T-helper 2 cell treated with Interferon-gamma antibody and Interleukin-4, amounts not matched to agents 5 μg/mL and 100 μg/mL, for 36 hours (primary cell): ENCODE results near the gene PROSER3.

Source experiments
- DNase-seq: peaks from one replicate; pipeline ENCODE4 v3.0.0; 2021; ENCODE audit warnings: low spot score
- H3K27ac Mint-ChIP-seq: one replicate; pipeline ENCODE4 v1.8.0; 2021; ENCODE audit warnings: mild to moderate bottlenecking, mixed read lengths
- H3K27me3 Mint-ChIP-seq: one replicate; pipeline ENCODE4 v1.8.0; 2021; ENCODE audit warnings: low read depth, mixed read lengths
- H3K36me3 Mint-ChIP-seq: one replicate; pipeline ENCODE4 v1.8.0; 2021; ENCODE audit warnings: low read depth, mixed read lengths
- H3K4me1 Mint-ChIP-seq: one replicate; pipeline ENCODE4 v1.8.0; 2021; ENCODE audit warnings: low read depth, mixed read lengths
- H3K4me3 Mint-ChIP-seq: one replicate; pipeline ENCODE4 v1.8.0; 2022; ENCODE audit warnings: mild to moderate bottlenecking, moderate library complexity, mixed read lengths
- H3K9me3 Mint-ChIP-seq: one replicate; pipeline ENCODE4 v1.8.0; 2021; ENCODE audit warnings: mixed read lengths

The PROSER3 gene

GRCh38 chr19:35750167-35750566 lies 7.8 kb upstream of the PROSER3 start:
- H3K4me3 Mint-ChIP-seq: peak overlapping the region; percentile 43
- H3K9me3 Mint-ChIP-seq: no peaks in the 10 kb centered on the region
- H3K27ac Mint-ChIP-seq: no peak overlapping the region
- H3K4me1 Mint-ChIP-seq: peaks cover 24% of the 10 kb centered on the region
- peaks cover 14% of the 10 kb centered on the region for H3K36me3 Mint-ChIP-seq
- DNase-seq: no peak
- no peaks in the 10 kb centered on the region for H3K27me3 Mint-ChIP-seq

- Mint-ChIP-seq H3K4me3 (no peak overlapping the region), H3K27me3 (no peaks in the 10 kb centered on the region), H3K36me3 (peaks cover 12% of the 10 kb centered on the region), H3K9me3 (no peaks in the 10 kb centered on the region), H3K4me1 (peaks cover 23% of the 10 kb centered on the region), H3K27ac (no peak overlapping the region)
- no peak for DNase-seq
These were observed 5.9 kb upstream of the PROSER3 start for GRCh38 chr19:35751839-35752745.

- no peak for DNase-seq
- peaks cover 11% of the 10 kb centered on the region for H3K36me3 Mint-ChIP-seq
- no peak overlapping the region for H3K4me3 Mint-ChIP-seq
- H3K27ac Mint-ChIP-seq: no peak overlapping the region
- no peaks in the 10 kb centered on the region for H3K9me3 Mint-ChIP-seq
- H3K27me3 Mint-ChIP-seq: no peaks in the 10 kb centered on the region
- H3K4me1 Mint-ChIP-seq: peaks cover 20% of the 10 kb centered on the region
These were observed 5.1 kb upstream of the PROSER3 start for GRCh38 chr19:35752746-35753350.

GRCh38 chr19:35753634-35754369 lies 4.2 kb upstream of the PROSER3 start:
- DNase-seq: no peak
- Mint-ChIP-seq H3K27me3 (no peaks in the 10 kb centered on the region), H3K9me3 (no peaks in the 10 kb centered on the region), H3K4me3 (no peak overlapping the region), H3K4me1 (peaks cover 19% of the 10 kb centered on the region), H3K27ac (no peak overlapping the region), H3K36me3 (peaks cover 8% of the 10 kb centered on the region)

GRCh38 chr19:35754370-35755130 lies 3.4 kb upstream of the PROSER3 start:
- H3K4me3 Mint-ChIP-seq: peak overlapping the region; percentile 23
- no peaks in the 10 kb centered on the region for H3K27me3 Mint-ChIP-seq
- DNase-seq: no peak
- H3K36me3 Mint-ChIP-seq: peaks cover 13% of the 10 kb centered on the region
- peaks cover 23% of the 10 kb centered on the region for H3K4me1 Mint-ChIP-seq
- no peaks in the 10 kb centered on the region for H3K9me3 Mint-ChIP-seq
- no peak overlapping the region for H3K27ac Mint-ChIP-seq

GRCh38 chr19:35755131-35755549 lies 2.8 kb upstream of the PROSER3 start:
- peaks cover 15% of the 10 kb centered on the region for H3K36me3 Mint-ChIP-seq
- H3K9me3 Mint-ChIP-seq: no peaks in the 10 kb centered on the region
- no peak overlapping the region for H3K4me3 Mint-ChIP-seq
- H3K27ac Mint-ChIP-seq: no peak overlapping the region
- peaks cover 21% of the 10 kb centered on the region for H3K4me1 Mint-ChIP-seq
- DNase-seq: no peak
- no peaks in the 10 kb centered on the region for H3K27me3 Mint-ChIP-seq

GRCh38 chr19:35755550-35756376 lies 2.2 kb upstream of the PROSER3 start:
- peak overlapping the region; percentile 76 for H3K27ac Mint-ChIP-seq
- peaks cover 17% of the 10 kb centered on the region for H3K36me3 Mint-ChIP-seq
- DNase-seq: peak; percentile 48

GRCh38 chr19:35756377-35757230 lies 1.4 kb upstream of the PROSER3 start, which contains the start of gene HSPB6:
Gene HSPB6, minus strand, starts transcription at chr19:35757029. Its CDS starts 21 bp downstream, at chr19:35757008.
- H3K36me3 Mint-ChIP-seq: peaks cover 17% of the 10 kb centered on the region
- DNase-seq: no peak
- peak within 1 kb of the TSS; percentile 92 for H3K27ac Mint-ChIP-seq
- peaks cover 20% of the 10 kb centered on the region for H3K4me1 Mint-ChIP-seq
- H3K4me3 Mint-ChIP-seq: peak within 1 kb of the TSS; percentile 86
- no peaks in the 10 kb centered on the region for H3K9me3 Mint-ChIP-seq
- H3K27me3 Mint-ChIP-seq: no peaks in the 10 kb centered on the region

More at GRCh38 chr19:35755550-35756376, 2.2 kb upstream of the PROSER3 start:
- Mint-ChIP-seq H3K4me3 (peak overlapping the region; percentile 60), H3K9me3 (no peaks in the 10 kb centered on the region), H3K4me1 (peaks cover 20% of the 10 kb centered on the region), H3K27me3 (no peaks in the 10 kb centered on the region)

- DNase-seq: peak; percentile 47
- Mint-ChIP-seq H3K27me3 (no peaks in the 10 kb centered on the region), H3K9me3 (no peaks in the 10 kb centered on the region), H3K27ac (peak overlapping the region; percentile 92), H3K36me3 (peaks cover 22% of the 10 kb centered on the region), H3K4me1 (peaks cover 20% of the 10 kb centered on the region), H3K4me3 (peak overlapping the region; percentile 86)
These were observed 686 bp upstream of the PROSER3 start for GRCh38 chr19:35757231-35757748.

GRCh38 chr19:35759697-35760096 lies 1.7 kb downstream of the PROSER3 start:
- H3K9me3 Mint-ChIP-seq: no peaks in the 10 kb centered on the region
- H3K36me3 Mint-ChIP-seq: peaks cover 22% of the 10 kb centered on the region
- H3K4me1 Mint-ChIP-seq: peaks cover 20% of the 10 kb centered on the region
- H3K4me3 Mint-ChIP-seq: peak overlapping the region; percentile 86
- H3K27ac Mint-ChIP-seq: peak overlapping the region; percentile 60
- no peaks in the 10 kb centered on the region for H3K27me3 Mint-ChIP-seq
- no peak for DNase-seq

- Mint-ChIP-seq H3K27me3 (no peaks in the 10 kb centered on the region), H3K9me3 (no peaks in the 10 kb centered on the region), H3K4me1 (peaks cover 17% of the 10 kb centered on the region), H3K27ac (no peak overlapping the region), H3K4me3 (no peak overlapping the region), H3K36me3 (peaks cover 25% of the 10 kb centered on the region)
- DNase-seq: no peak
These were observed 2.9 kb downstream of the PROSER3 start for GRCh38 chr19:35760711-35761349.
